Gastroesophageal sphincter (tissue), 4 donors: ENCODE measurements around the gene PDZD2. TPM values are rescaled to one million over a fixed set of nuclear protein-coding genes. Genes with fewer than 3 reads are reported as not detected.

Experiments
- ATAC-seq: fragments of 150-250 bp; one replicate; pipeline ENCODE4 v1.9.1; 2016; ENCODE audit warnings: mild to moderate bottlenecking, moderate library complexity
- H3K27ac ChIP-seq, 4 donors: fragments of 200-600 bp; sonication (generic) in 3 of 4; 1 replicate in 3 of 4; 2 replicates in 1 of 4; pipeline ENCODE4 v1.5.1; 2016 to 2019
- H3K27me3 ChIP-seq: fragments of 200-600 bp; sonication (generic); one replicate; pipeline ENCODE4 v1.5.1; 2019
- H3K36me3 ChIP-seq, 2 donors: fragments of 200-600 bp; sonication (generic); one replicate each; pipeline ENCODE4 v1.5.1; 2019; ENCODE audit warnings: control low read depth in 1 of 2
- H3K4me1 ChIP-seq, 3 donors: fragments of 200-600 bp; sonication (generic); 1 replicate in 2 of 3; 2 replicates in 1 of 3; pipeline ENCODE4 v1.5.1; 2016 to 2019; ENCODE audit warnings: control low read depth in 2 of 3
- H3K4me3 ChIP-seq, 2 donors: fragments of 200-600 bp; sonication (generic); one replicate each; pipeline ENCODE4 v1.5.1; 2019; ENCODE audit warnings: mild to moderate bottlenecking in 1 of 2, moderate library complexity in 1 of 2
- H3K9me3 ChIP-seq, 3 donors: fragments of 200-600 bp; sonication (generic); one replicate each; pipeline ENCODE4 v1.5.1; 2017 to 2019; ENCODE audit warnings: control low read depth in 2 of 3
- CTCF ChIP-seq, 4 experiments: fragments of 200-600 bp in 2 of 4; fragments of 450-650 bp in 2 of 4; sonication (generic) in 1 of 4; IDR thresholded peaks; one replicate each; pipeline ENCODE4 v1.5.1; 2017 to 2019; ENCODE audit warnings: antibody characterized with exemption in 4 of 4, mild to moderate bottlenecking in 2 of 4, moderate library complexity in 2 of 4
- EP300 ChIP-seq: sonication (generic); formaldehyde crosslinking; IDR thresholded peaks from one replicate; pipeline ENCODE4 v1.6.1; 2017; ENCODE audit warnings: antibody characterized with exemption, mild to moderate bottlenecking
- POLR2A ChIP-seq, 2 donors: fragments of 450-650 bp; IDR thresholded peaks; one replicate each; pipeline ENCODE4 v1.6.1; 2017; ENCODE audit warnings: antibody characterized with exemption in 2 of 2, mild to moderate bottlenecking in 2 of 2, moderate library complexity in 1 of 2
- POLR2AphosphoS5 ChIP-seq: sonication (generic); formaldehyde crosslinking; IDR thresholded peaks from one replicate; pipeline ENCODE4 v1.6.1; 2017; ENCODE audit warnings: antibody characterized with exemption
- WGBS, 2 donors: methylation state at CpG; one replicate each; pipeline ENCODE4 v1.1.5; 2018; ENCODE audit warnings: low coverage in 1 of 2; 5-methylcytosine and 5-hydroxymethylcytosine counted together
- total RNA-seq, 4 donors: library from RNA; depleted of rRNA; stranded (reverse); fragments of >200 nt; gene quantifications; one replicate each; pipeline ENCODE4 v1.1.0, GENCODE V29; 2016

The PDZD2 gene
- total RNA-seq, 4 donors from 2014 or later, result 8.6 to 19.4 (median 14.0) TPM

- Histone ChIP-seq H3K4me3 (no peak overlapping the region), H3K27ac (no peak overlapping the region), H3K4me1 (no peaks in the 10 kb centered on the region), H3K36me3 (peaks cover 0 to 19% of the 10 kb centered on the region in 2 donors), H3K9me3 (no peaks in the 10 kb centered on the region), H3K27me3 (no peaks in the 10 kb centered on the region)
- no peak for ATAC-seq
- 76 to 100% methylated on average over 2 of the region's 2 CpGs for WGBS, 2 donors
- TF ChIP-seq EP300, result no peak
- TF ChIP-seq POLR2AphosphoS5, result no peak
- TF ChIP-seq CTCF (IDR thresholded peaks at IDR 0.05), result no peak
- no peak for TF ChIP-seq POLR2A (IDR thresholded peaks at IDR 0.05)
Observed at GRCh38 chr5:32061236-32061635, 422.3 kb downstream of the PDZD2 start.

DNA sequence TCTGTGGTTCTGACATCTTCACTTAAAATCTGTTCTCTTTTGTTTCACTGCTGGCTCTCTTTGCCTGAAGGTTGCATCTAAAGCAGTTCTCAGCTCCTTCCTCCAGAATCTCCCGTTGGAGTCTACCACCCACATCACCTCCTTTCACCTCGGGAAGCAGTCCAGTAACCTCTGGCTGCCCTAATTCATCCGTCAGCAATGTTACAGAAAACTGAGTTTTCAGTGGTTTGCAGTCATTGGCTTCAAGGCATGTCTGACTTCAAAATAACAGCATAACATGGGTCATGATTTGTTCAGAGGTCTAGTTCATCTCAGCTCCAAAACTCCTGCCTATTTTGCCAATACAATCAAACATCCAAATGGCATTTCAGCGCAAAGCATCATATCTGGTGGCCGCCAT, 427.5 kb downstream of the PDZD2 start:
- H3K27me3 ChIP-seq, result no peaks in the 10 kb centered on the region
- H3K27ac ChIP-seq, result no peak overlapping the region
- no peaks in the 10 kb centered on the region for H3K9me3 ChIP-seq
- no peaks in the 10 kb centered on the region for H3K4me1 ChIP-seq
- 62 to 84% methylated on average over 5 of the region's 5 CpGs for WGBS, 2 donors
- no peak overlapping the region for H3K4me3 ChIP-seq
- peaks cover 0 to 11% of the 10 kb centered on the region in 2 donors for H3K36me3 ChIP-seq
- TF ChIP-seq CTCF (IDR thresholded peaks at IDR 0.05), result no peak
- no peak for TF ChIP-seq POLR2A (IDR thresholded peaks at IDR 0.05)
- no peak for TF ChIP-seq EP300
- TF ChIP-seq POLR2AphosphoS5, result no peak
- ATAC-seq, result no peak

GRCh38 chr5:32067774-32068470, 429.0 kb downstream of the PDZD2 start:
- TF ChIP-seq EP300 (no peak), CTCF (IDR thresholded peaks at IDR 0.05) (no peak), POLR2AphosphoS5 (no peak), POLR2A (IDR thresholded peaks at IDR 0.05) (no peak)
- WGBS, 2 donors, result 78 to 83% methylated on average over 4 to 5 of the region's 5 CpGs
- H3K4me1 ChIP-seq, result no peaks in the 10 kb centered on the region
- no peaks in the 10 kb centered on the region for H3K9me3 ChIP-seq
- H3K36me3 ChIP-seq, result peaks cover 0 to 7% of the 10 kb centered on the region in 2 donors
- H3K4me3 ChIP-seq, result no peak overlapping the region
- no peak overlapping the region for H3K27ac ChIP-seq
- H3K27me3 ChIP-seq, result no peaks in the 10 kb centered on the region
- no peak for ATAC-seq

- TF ChIP-seq EP300 (no peak), POLR2A (IDR thresholded peaks at IDR 0.05) (no peak)
- H3K4me3 ChIP-seq, result no peak overlapping the region
- H3K4me1 ChIP-seq, result no peaks in the 10 kb centered on the region
- ATAC-seq, result no peak
- H3K9me3 ChIP-seq, result no peaks in the 10 kb centered on the region
- H3K36me3 ChIP-seq, result peaks cover 0 to 6% of the 10 kb centered on the region in 2 donors
- no peak overlapping the region for H3K27ac ChIP-seq
- no peaks in the 10 kb centered on the region for H3K27me3 ChIP-seq
- 74 to 75% methylated on average over 2 of the region's 2 CpGs for WGBS, 2 donors
Observed at GRCh38 chr5:32068561-32068960, 429.6 kb downstream of the PDZD2 start.

GRCh38 chr5:32069396-32069795, 430.5 kb downstream of the PDZD2 start:
- Histone ChIP-seq H3K9me3 (no peaks in the 10 kb centered on the region), H3K27ac (no peak overlapping the region), H3K27me3 (no peaks in the 10 kb centered on the region), H3K36me3 (peaks cover 0 to 11% of the 10 kb centered on the region in 2 donors), H3K4me3 (no peak overlapping the region), H3K4me1 (no peaks in the 10 kb centered on the region)
- TF ChIP-seq EP300, result no peak
- no peak for TF ChIP-seq POLR2A (IDR thresholded peaks at IDR 0.05)
- TF ChIP-seq POLR2AphosphoS5, result no peak
- TF ChIP-seq CTCF (IDR thresholded peaks at IDR 0.05), result no peak
- WGBS, 2 donors, result 93 to 97% methylated on average over 3 of the region's 3 CpGs
- no peak for ATAC-seq
